ENCODE measurements around the gene TEAD3. TPM values are rescaled to one million over a fixed set of nuclear protein-coding genes. Genes with fewer than 3 reads are reported as not detected.

TEAD3 gene
- total RNA-seq, 1 experiment from 2014 or later: 10.7 TPM

DNA sequence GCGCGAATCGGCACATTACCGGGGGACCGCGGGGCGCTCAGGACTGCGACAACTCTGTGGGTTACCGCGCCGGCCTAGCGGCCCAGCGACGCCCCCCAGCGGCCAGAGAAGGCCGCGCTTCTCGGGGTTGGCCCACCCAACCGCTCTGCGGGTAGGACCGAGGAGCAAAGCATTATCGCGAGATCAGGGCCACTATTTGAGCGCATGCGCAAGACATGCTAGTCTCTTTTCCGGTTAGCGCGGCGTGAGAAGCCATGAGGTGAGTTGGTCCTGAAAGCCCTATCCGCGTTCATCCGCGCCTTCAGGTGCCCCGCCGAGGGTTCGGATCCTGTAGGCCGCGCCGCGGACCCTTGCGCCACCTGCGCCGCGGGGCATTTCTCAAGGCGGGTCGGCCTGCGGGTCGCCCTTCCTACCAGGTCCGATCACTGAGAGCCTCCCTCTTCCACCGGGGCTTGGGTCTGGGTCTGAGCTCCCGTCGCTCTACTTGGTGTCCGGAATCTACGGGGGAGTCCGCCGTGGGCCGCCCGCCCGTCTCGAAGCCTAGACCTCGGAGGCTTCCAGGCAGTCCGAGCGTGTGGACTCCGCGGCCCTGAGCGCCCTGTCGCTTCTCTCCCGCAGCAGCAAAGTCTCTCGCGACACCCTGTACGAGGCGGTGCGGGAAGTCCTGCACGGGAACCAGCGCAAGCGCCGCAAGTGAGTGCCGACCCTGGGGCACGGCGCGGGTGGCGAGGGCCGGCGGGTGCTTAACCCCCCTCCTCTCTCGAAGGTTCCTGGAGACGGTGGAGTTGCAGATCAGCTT is 28.5 kb downstream of the TEAD3 start, which contains the start of gene RPL10A:
RPL10A (plus strand) TSS at position 221 of the 799 bp plus-strand sequence; CDS start at position 255, 34 bp downstream.
- Histone ChIP-seq H3K27ac (ENCODE audit: low read length) (peak within 1 kb of the TSS; percentile 85), H3K4me3 (ENCODE audit: low read depth in 2 of 2, low read length in 2 of 2) (peak within 1 kb of the TSS; percentile 95), H3K36me3 (ENCODE audit: control insufficient read depth, insufficient read depth, low read length) (peaks cover 30% of the 10 kb centered on the region), H3K9me3 (ENCODE audit: control insufficient read depth, insufficient read depth, low read depth, low read length) (no peaks in the 10 kb centered on the region), H3K4me1 (ENCODE audit: control insufficient read depth, insufficient read depth, low read length) (peaks cover 37% of the 10 kb centered on the region), H3K27me3 (ENCODE audit: control insufficient read depth, insufficient read depth, low read length) (no peaks in the 10 kb centered on the region)
- peak; percentile 100 for TF ChIP-seq POLR2AphosphoS5 (IDR thresholded peaks at IDR 0.05; ENCODE audit: low read depth, low read length)
- TF ChIP-seq, protein P1, sequence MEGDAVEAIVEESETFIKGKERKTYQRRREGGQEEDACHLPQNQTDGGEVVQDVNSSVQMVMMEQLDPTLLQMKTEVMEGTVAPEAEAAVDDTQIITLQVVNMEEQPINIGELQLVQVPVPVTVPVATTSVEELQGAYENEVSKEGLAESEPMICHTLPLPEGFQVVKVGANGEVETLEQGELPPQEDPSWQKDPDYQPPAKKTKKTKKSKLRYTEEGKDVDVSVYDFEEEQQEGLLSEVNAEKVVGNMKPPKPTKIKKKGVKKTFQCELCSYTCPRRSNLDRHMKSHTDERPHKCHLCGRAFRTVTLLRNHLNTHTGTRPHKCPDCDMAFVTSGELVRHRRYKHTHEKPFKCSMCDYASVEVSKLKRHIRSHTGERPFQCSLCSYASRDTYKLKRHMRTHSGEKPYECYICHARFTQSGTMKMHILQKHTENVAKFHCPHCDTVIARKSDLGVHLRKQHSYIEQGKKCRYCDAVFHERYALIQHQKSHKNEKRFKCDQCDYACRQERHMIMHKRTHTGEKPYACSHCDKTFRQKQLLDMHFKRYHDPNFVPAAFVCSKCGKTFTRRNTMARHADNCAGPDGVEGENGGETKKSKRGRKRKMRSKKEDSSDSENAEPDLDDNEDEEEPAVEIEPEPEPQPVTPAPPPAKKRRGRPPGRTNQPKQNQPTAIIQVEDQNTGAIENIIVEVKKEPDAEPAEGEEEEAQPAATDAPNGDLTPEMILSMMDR (IDR thresholded peaks at IDR 0.05): peak; percentile 99
- TF ChIP-seq, protein P2, sequence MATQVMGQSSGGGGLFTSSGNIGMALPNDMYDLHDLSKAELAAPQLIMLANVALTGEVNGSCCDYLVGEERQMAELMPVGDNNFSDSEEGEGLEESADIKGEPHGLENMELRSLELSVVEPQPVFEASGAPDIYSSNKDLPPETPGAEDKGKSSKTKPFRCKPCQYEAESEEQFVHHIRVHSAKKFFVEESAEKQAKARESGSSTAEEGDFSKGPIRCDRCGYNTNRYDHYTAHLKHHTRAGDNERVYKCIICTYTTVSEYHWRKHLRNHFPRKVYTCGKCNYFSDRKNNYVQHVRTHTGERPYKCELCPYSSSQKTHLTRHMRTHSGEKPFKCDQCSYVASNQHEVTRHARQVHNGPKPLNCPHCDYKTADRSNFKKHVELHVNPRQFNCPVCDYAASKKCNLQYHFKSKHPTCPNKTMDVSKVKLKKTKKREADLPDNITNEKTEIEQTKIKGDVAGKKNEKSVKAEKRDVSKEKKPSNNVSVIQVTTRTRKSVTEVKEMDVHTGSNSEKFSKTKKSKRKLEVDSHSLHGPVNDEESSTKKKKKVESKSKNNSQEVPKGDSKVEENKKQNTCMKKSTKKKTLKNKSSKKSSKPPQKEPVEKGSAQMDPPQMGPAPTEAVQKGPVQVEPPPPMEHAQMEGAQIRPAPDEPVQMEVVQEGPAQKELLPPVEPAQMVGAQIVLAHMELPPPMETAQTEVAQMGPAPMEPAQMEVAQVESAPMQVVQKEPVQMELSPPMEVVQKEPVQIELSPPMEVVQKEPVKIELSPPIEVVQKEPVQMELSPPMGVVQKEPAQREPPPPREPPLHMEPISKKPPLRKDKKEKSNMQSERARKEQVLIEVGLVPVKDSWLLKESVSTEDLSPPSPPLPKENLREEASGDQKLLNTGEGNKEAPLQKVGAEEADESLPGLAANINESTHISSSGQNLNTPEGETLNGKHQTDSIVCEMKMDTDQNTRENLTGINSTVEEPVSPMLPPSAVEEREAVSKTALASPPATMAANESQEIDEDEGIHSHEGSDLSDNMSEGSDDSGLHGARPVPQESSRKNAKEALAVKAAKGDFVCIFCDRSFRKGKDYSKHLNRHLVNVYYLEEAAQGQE (IDR thresholded peaks at IDR 0.05; ENCODE audit: insufficient read depth in 1 of 2, low read depth in 2 of 2, low read length in 1 of 2): peak in 1 of 2 experiments; percentile 74; a peak in 1 of 4 replicates
- TF ChIP-seq TCF7L2 (IDR thresholded peaks at IDR 0.05; ENCODE audit: low read depth, low read length): no peak
- TF ChIP-seq SIN3A (IDR thresholded peaks at IDR 0.05; ENCODE audit: borderline replicate concordance, insufficient read depth, low read depth, low read length): peak; percentile 96
- ChIA-PET POLR2A (interaction anchor here (0.6 kb wide), 1 partner anchor 27 kb away, joined by 3 read pairs; no protein-coding TSS in a partner anchor), CTCF (no interaction called here)
- peak; percentile 90 for ATAC-seq
- intact Hi-C loops (cut with micrococcal nuclease; ENCODE audit: unreplicated experiment) (no loop called here), in situ Hi-C loops (cut with HindIII; ENCODE audit: low pct_unique_long_range_greater_than_20kb, low sequenced_read_pairs) (no loop called here)
- peak; percentile 87 for DNase-seq (ENCODE audit: low read depth, low spot score)
- BruUV-seq (replicated peaks): no TSS peak

DNA sequence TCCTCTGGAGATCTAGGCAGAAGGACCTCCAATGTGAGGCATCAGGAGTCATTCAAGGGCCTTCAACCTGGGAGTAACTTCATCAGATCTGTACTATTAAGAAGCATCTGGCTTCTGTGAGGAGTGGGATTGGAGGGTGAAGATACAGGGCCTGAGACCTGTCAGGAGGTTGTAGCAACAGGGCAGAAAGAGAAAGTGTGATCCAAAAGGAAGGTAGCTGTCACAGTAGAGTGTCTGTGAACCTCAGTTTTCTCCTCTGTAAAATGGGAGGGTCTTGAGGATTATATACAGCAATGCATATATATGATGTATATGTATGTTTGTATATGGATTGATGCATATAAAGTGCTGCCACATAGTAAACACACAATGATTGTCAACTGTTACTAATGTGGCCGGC is 31.2 kb downstream of the TEAD3 start:
- Histone ChIP-seq H3K27me3 (ENCODE audit: control insufficient read depth, insufficient read depth, low read length) (no peaks in the 10 kb centered on the region), H3K9me3 (ENCODE audit: control insufficient read depth, insufficient read depth, low read depth, low read length) (no peaks in the 10 kb centered on the region), H3K27ac (ENCODE audit: low read length) (no peak overlapping the region), H3K4me1 (ENCODE audit: control insufficient read depth, insufficient read depth, low read length) (peaks cover 13% of the 10 kb centered on the region), H3K36me3 (ENCODE audit: control insufficient read depth, insufficient read depth, low read length) (peaks cover 18% of the 10 kb centered on the region), H3K4me3 (ENCODE audit: low read depth in 2 of 2, low read length in 2 of 2) (no peak overlapping the region)
- CTCF ChIA-PET: interaction anchor here (0.5 kb wide), 1 partner anchor 125 kb away, joined by 11 read pairs; no protein-coding TSS in a partner anchor
- DNase-seq (ENCODE audit: low read depth, low spot score) (no peak), ATAC-seq (no peak)
- BruUV-seq (replicated peaks): no TSS peak
- in situ Hi-C loops (cut with HindIII; ENCODE audit: low pct_unique_long_range_greater_than_20kb, low sequenced_read_pairs): no loop called here
- POLR2A ChIA-PET: interaction anchor here (0.6 kb wide), 1 partner anchor 79 kb away, joined by 9 read pairs; no protein-coding TSS in a partner anchor
- TF ChIP-seq, protein P2 (IDR thresholded peaks at IDR 0.05; ENCODE audit: insufficient read depth in 1 of 2, low read depth in 2 of 2, low read length in 1 of 2): no peak
- TF ChIP-seq, protein P1 (IDR thresholded peaks at IDR 0.05): no peak
- no peak for TF ChIP-seq POLR2AphosphoS5 (IDR thresholded peaks at IDR 0.05; ENCODE audit: low read depth, low read length)
- no peak for TF ChIP-seq TCF7L2 (IDR thresholded peaks at IDR 0.05; ENCODE audit: low read depth, low read length)
- TF ChIP-seq SIN3A (IDR thresholded peaks at IDR 0.05; ENCODE audit: borderline replicate concordance, insufficient read depth, low read depth, low read length): no peak
- intact Hi-C loops (cut with micrococcal nuclease; ENCODE audit: unreplicated experiment): no loop called here
